ENCODE data around the gene KNL1. TPM values are rescaled to one million over a fixed set of nuclear protein-coding genes. Genes with fewer than 3 reads are reported as not detected.

The KNL1 gene
- total RNA-seq, 1 donor from 2014 or later: 30.8 TPM

- DNase-seq (ENCODE audit: low spot score): no peak
- Mint-ChIP-seq H3K9me3 (no peaks in the 10 kb centered on the region), H3K27ac (no peak overlapping the region), H3K27me3 (ENCODE audit: low read depth) (no peaks in the 10 kb centered on the region), H3K36me3 (ENCODE audit: low read depth) (no peaks in the 10 kb centered on the region), H3K4me3 (ENCODE audit: low read depth) (no peak overlapping the region), H3K4me1 (ENCODE audit: low read depth) (peaks cover 24% of the 10 kb centered on the region)
- intact Hi-C loops (cut with micrococcal nuclease): loop anchor here (5.0 to 10.0 kb wide), 3 partner anchors 102 to 299 kb away; partner anchors contain the start of genes C15orf62, GCHFR, RAD51 and VPS18
Observed at GRCh38 chr15:40593165-40593564, 884 bp upstream of the KNL1 start.

- Mint-ChIP-seq H3K27ac (peak overlapping the region; percentile 99), H3K4me3 (ENCODE audit: low read depth) (peak overlapping the region; percentile 93), H3K4me1 (ENCODE audit: low read depth) (peaks cover 24% of the 10 kb centered on the region), H3K27me3 (ENCODE audit: low read depth) (no peaks in the 10 kb centered on the region), H3K9me3 (no peaks in the 10 kb centered on the region), H3K36me3 (ENCODE audit: low read depth) (no peaks in the 10 kb centered on the region)
- DNase-seq (ENCODE audit: low spot score): no peak
- intact Hi-C loops (cut with micrococcal nuclease): loop anchor here (1.0 to 10.0 kb wide), 4 partner anchors 25 to 298 kb away; partner anchors contain the start of genes C15orf62, GCHFR, RAD51 and RPUSD2
Observed at GRCh38 chr15:40594429-40594836, 384 bp downstream of the KNL1 start.

GRCh38 chr15:40595219-40595618 lies 1.2 kb downstream of the KNL1 start:
- Mint-ChIP-seq H3K9me3 (no peaks in the 10 kb centered on the region), H3K4me3 (ENCODE audit: low read depth) (peak overlapping the region; percentile 93), H3K36me3 (ENCODE audit: low read depth) (peaks cover 1% of the 10 kb centered on the region), H3K27ac (peak overlapping the region; percentile 99), H3K4me1 (ENCODE audit: low read depth) (peaks cover 19% of the 10 kb centered on the region), H3K27me3 (ENCODE audit: low read depth) (no peaks in the 10 kb centered on the region)
- DNase-seq (ENCODE audit: low spot score): no peak
- intact Hi-C loops (cut with micrococcal nuclease): loop anchor here (10.0 kb wide), 2 partner anchors 100 to 170 kb away; partner anchors contain the start of genes C15orf62, GCHFR and RAD51

- Mint-ChIP-seq H3K27me3 (ENCODE audit: low read depth) (no peaks in the 10 kb centered on the region), H3K36me3 (ENCODE audit: low read depth) (peaks cover 6% of the 10 kb centered on the region), H3K4me1 (ENCODE audit: low read depth) (peaks cover 19% of the 10 kb centered on the region), H3K9me3 (no peaks in the 10 kb centered on the region), H3K4me3 (ENCODE audit: low read depth) (peak overlapping the region; percentile 33), H3K27ac (no peak overlapping the region)
- intact Hi-C loops (cut with micrococcal nuclease): loop anchor here (10.0 kb wide), 2 partner anchors 99 to 169 kb away; partner anchors contain the start of genes C15orf62, GCHFR and RAD51
- no peak for DNase-seq (ENCODE audit: low spot score)
Observed at GRCh38 chr15:40595773-40596172, 1.7 kb downstream of the KNL1 start.

- H3K9me3 Mint-ChIP-seq: no peaks in the 10 kb centered on the region
- no peak overlapping the region for H3K27ac Mint-ChIP-seq
- no peaks in the 10 kb centered on the region for H3K27me3 Mint-ChIP-seq (ENCODE audit: low read depth)
- H3K36me3 Mint-ChIP-seq (ENCODE audit: low read depth): peaks cover 6% of the 10 kb centered on the region
- H3K4me1 Mint-ChIP-seq (ENCODE audit: low read depth): peaks cover 19% of the 10 kb centered on the region
- DNase-seq (ENCODE audit: low spot score): no peak
- intact Hi-C loops (cut with micrococcal nuclease): loop anchor here (10.0 kb wide), 2 partner anchors 98 to 168 kb away; partner anchors contain the start of genes C15orf62, GCHFR and RAD51
- no peak overlapping the region for H3K4me3 Mint-ChIP-seq (ENCODE audit: low read depth)
Observed at GRCh38 chr15:40597024-40597423, 3.0 kb downstream of the KNL1 start.

- intact Hi-C loops (cut with micrococcal nuclease): loop anchor here (10.0 kb wide), 2 partner anchors 97 to 167 kb away; partner anchors contain the start of genes C15orf62, GCHFR and RAD51
- Mint-ChIP-seq H3K27ac (no peak overlapping the region), H3K9me3 (no peaks in the 10 kb centered on the region), H3K4me3 (ENCODE audit: low read depth) (no peak overlapping the region), H3K4me1 (ENCODE audit: low read depth) (peaks cover 15% of the 10 kb centered on the region), H3K36me3 (ENCODE audit: low read depth) (peaks cover 8% of the 10 kb centered on the region), H3K27me3 (ENCODE audit: low read depth) (no peaks in the 10 kb centered on the region)
- no peak for DNase-seq (ENCODE audit: low spot score)
Observed at GRCh38 chr15:40598126-40598525, 4.1 kb downstream of the KNL1 start.

- intact Hi-C loops (cut with micrococcal nuclease): loop anchor here (10.0 kb wide), 2 partner anchors 96 to 166 kb away; partner anchors contain the start of genes C15orf62, GCHFR and RAD51
- H3K4me3 Mint-ChIP-seq (ENCODE audit: low read depth): no peak overlapping the region
Observed at GRCh38 chr15:40598672-40599071, 4.6 kb downstream of the KNL1 start.

GRCh38 chr15:40600956-40601355 lies 6.9 kb downstream of the KNL1 start:
- DNase-seq (ENCODE audit: low spot score): no peak
- intact Hi-C loops (cut with micrococcal nuclease): no loop called here
- Mint-ChIP-seq H3K36me3 (ENCODE audit: low read depth) (peaks cover 15% of the 10 kb centered on the region), H3K27ac (no peak overlapping the region), H3K9me3 (no peaks in the 10 kb centered on the region), H3K27me3 (ENCODE audit: low read depth) (no peaks in the 10 kb centered on the region), H3K4me1 (ENCODE audit: low read depth) (peaks cover 3% of the 10 kb centered on the region), H3K4me3 (ENCODE audit: low read depth) (no peak overlapping the region)

More at GRCh38 chr15:40598672-40599071, 4.6 kb downstream of the KNL1 start:
- no peaks in the 10 kb centered on the region for H3K27me3 Mint-ChIP-seq (ENCODE audit: low read depth)
- no peaks in the 10 kb centered on the region for H3K9me3 Mint-ChIP-seq
- H3K4me1 Mint-ChIP-seq (ENCODE audit: low read depth): peaks cover 12% of the 10 kb centered on the region
- H3K27ac Mint-ChIP-seq: no peak overlapping the region
- H3K36me3 Mint-ChIP-seq (ENCODE audit: low read depth): peaks cover 10% of the 10 kb centered on the region
- no peak for DNase-seq (ENCODE audit: low spot score)

GRCh38 chr15:40603935-40604334 lies 9.9 kb downstream of the KNL1 start:
- no peaks in the 10 kb centered on the region for H3K27me3 Mint-ChIP-seq (ENCODE audit: low read depth)
- peaks cover 3% of the 10 kb centered on the region for H3K4me1 Mint-ChIP-seq (ENCODE audit: low read depth)
- H3K27ac Mint-ChIP-seq: no peak overlapping the region
- H3K9me3 Mint-ChIP-seq: no peaks in the 10 kb centered on the region
- no peak overlapping the region for H3K4me3 Mint-ChIP-seq (ENCODE audit: low read depth)
- intact Hi-C loops (cut with micrococcal nuclease): no loop called here
- no peak for DNase-seq (ENCODE audit: low spot score)
- peaks cover 31% of the 10 kb centered on the region for H3K36me3 Mint-ChIP-seq (ENCODE audit: low read depth)

- Mint-ChIP-seq H3K27ac (no peak overlapping the region), H3K4me1 (ENCODE audit: low read depth) (no peaks in the 10 kb centered on the region), H3K27me3 (ENCODE audit: low read depth) (no peaks in the 10 kb centered on the region), H3K4me3 (ENCODE audit: low read depth) (no peak overlapping the region), H3K36me3 (ENCODE audit: low read depth) (peaks cover 37% of the 10 kb centered on the region), H3K9me3 (no peaks in the 10 kb centered on the region)
- DNase-seq (ENCODE audit: low spot score): no peak
- intact Hi-C loops (cut with micrococcal nuclease): no loop called here
Observed at GRCh38 chr15:40613080-40613479, 19.0 kb downstream of the KNL1 start.

- H3K27me3 Mint-ChIP-seq (ENCODE audit: low read depth): no peaks in the 10 kb centered on the region
- intact Hi-C loops (cut with micrococcal nuclease): no loop called here
- H3K27ac Mint-ChIP-seq: no peak overlapping the region
- no peak for DNase-seq (ENCODE audit: low spot score)
- no peaks in the 10 kb centered on the region for H3K9me3 Mint-ChIP-seq
- peaks cover 51% of the 10 kb centered on the region for H3K36me3 Mint-ChIP-seq (ENCODE audit: low read depth)
- no peaks in the 10 kb centered on the region for H3K4me1 Mint-ChIP-seq (ENCODE audit: low read depth)
- no peak overlapping the region for H3K4me3 Mint-ChIP-seq (ENCODE audit: low read depth)
Observed at GRCh38 chr15:40618023-40618422, 24.0 kb downstream of the KNL1 start.

GRCh38 chr15:40618906-40619305 lies 24.9 kb downstream of the KNL1 start:
- intact Hi-C loops (cut with micrococcal nuclease): no loop called here
- peaks cover 58% of the 10 kb centered on the region for H3K36me3 Mint-ChIP-seq (ENCODE audit: low read depth)
- no peak overlapping the region for H3K4me3 Mint-ChIP-seq (ENCODE audit: low read depth)
- no peak for DNase-seq (ENCODE audit: low spot score)
- H3K27ac Mint-ChIP-seq: no peak overlapping the region
- no peaks in the 10 kb centered on the region for H3K9me3 Mint-ChIP-seq
- no peaks in the 10 kb centered on the region for H3K27me3 Mint-ChIP-seq (ENCODE audit: low read depth)
- H3K4me1 Mint-ChIP-seq (ENCODE audit: low read depth): no peaks in the 10 kb centered on the region

GRCh38 chr15:40623361-40623760 lies 29.3 kb downstream of the KNL1 start:
- no peaks in the 10 kb centered on the region for H3K4me1 Mint-ChIP-seq (ENCODE audit: low read depth)
- no peaks in the 10 kb centered on the region for H3K27me3 Mint-ChIP-seq (ENCODE audit: low read depth)
- no peaks in the 10 kb centered on the region for H3K9me3 Mint-ChIP-seq
- no peak overlapping the region for H3K4me3 Mint-ChIP-seq (ENCODE audit: low read depth)
- no peak for DNase-seq (ENCODE audit: low spot score)
- H3K27ac Mint-ChIP-seq: no peak overlapping the region
- H3K36me3 Mint-ChIP-seq (ENCODE audit: low read depth): peaks cover 61% of the 10 kb centered on the region
- intact Hi-C loops (cut with micrococcal nuclease): no loop called here
